Lung (tissue), 12 donors: ENCODE data around the gene ADGRA1. TPM values are rescaled to one million over a fixed set of nuclear protein-coding genes. Genes with fewer than 3 reads are reported as not detected.

Source experiments
- ATAC-seq: fragments of 200-7000 bp; cut with Tn5 transposase; one replicate; pipeline ENCODE4 v1.9.1; 2020; ENCODE audit warnings: moderate number of reproducible peaks; ENCODE audit not compliant: insufficient read depth, low FRiP score
- DNase-seq, 3 donors: peaks; one replicate each; pipeline ENCODE4 v3.0.0-alpha.2; 2013 to 2017
- H3K27ac ChIP-seq, 2 donors: one replicate each; pipeline ENCODE4 v1.5.1; 2013; ENCODE audit warnings: mild to moderate bottlenecking in 2 of 2, moderate library complexity in 2 of 2, control low read depth in 1 of 2, inconsistent platforms in 1 of 2, low read depth in 1 of 2, low read length in 1 of 2
- H3K27me3 ChIP-seq, 3 donors: one replicate each; pipeline ENCODE4 v1.5.1; 2013; ENCODE audit warnings: low read length in 2 of 3; ENCODE audit not compliant: control insufficient read depth in 3 of 3, insufficient read depth in 3 of 3
- H3K36me3 ChIP-seq, 4 donors: one replicate each; pipeline ENCODE4 v1.5.1; 2013; ENCODE audit warnings: low read length in 4 of 4, mild to moderate bottlenecking in 1 of 4, moderate library complexity in 1 of 4; ENCODE audit not compliant: control insufficient read depth in 4 of 4, insufficient read depth in 4 of 4
- H3K4me1 ChIP-seq, 5 donors: one replicate each; pipeline ENCODE4 v1.5.1; 2013; ENCODE audit warnings: low read length in 5 of 5, mild to moderate bottlenecking in 2 of 5, moderate library complexity in 1 of 5; ENCODE audit not compliant: control insufficient read depth in 5 of 5, insufficient read depth in 5 of 5
- H3K4me3 ChIP-seq: one replicate; pipeline ENCODE4 v1.5.1; 2013; ENCODE audit warnings: mild to moderate bottlenecking, control low read depth, moderate library complexity
- H3K9ac ChIP-seq, 2 donors: one replicate each; pipeline ENCODE4 v1.5.1; 2013; ENCODE audit warnings: low read length in 2 of 2, control low read depth in 1 of 2; ENCODE audit not compliant: insufficient read depth in 1 of 2
- H3K9me3 ChIP-seq, 4 donors: one replicate each; pipeline ENCODE4 v1.5.1; 2013; ENCODE audit warnings: low read length in 3 of 4, mild to moderate bottlenecking in 1 of 4, moderate library complexity in 1 of 4; ENCODE audit not compliant: control insufficient read depth in 4 of 4, insufficient read depth in 3 of 4
- CTCF ChIP-seq: IDR thresholded peaks from 2 replicates; pipeline ENCODE4 v1.5.1; 2012; ENCODE audit warnings: mild to moderate bottlenecking; ENCODE audit errors: control extremely low read depth, extremely low read depth
- WGBS, 2 donors: extraction: QIAGEN DNeasy Blood & Tissue Kit; methylation state at CpG; one replicate each; pipeline ENCODE4 v1.1.7; 2013; 5-methylcytosine and 5-hydroxymethylcytosine counted together
- polyA plus RNA-seq, 2 donors: library from polyadenylated mRNA; stranded (reverse); fragments of 200-250 nt; gene quantifications; one replicate each; pipeline ENCODE4 v1.2.1, GENCODE V29; 2013
- total RNA-seq, 2 donors: library from RNA; depleted of rRNA in 1 of 2; stranded (reverse); fragments of >200 nt in 1 of 2; gene quantifications; one replicate each; pipeline ENCODE4 v1.2.1, GENCODE V29; 2014 to 2021
- donor health status: control.
- donor health status: control.
- donor health status: Bipolar disorder and iron deficiency.
- donor health status: healthy.
- donor health status: DM: yes; HTN: yes; CAD: no.

ADGRA1 gene
- total and polyA plus RNA-seq, 4 donors: 0.05 to 1.3 (median 0.20) TPM

- Histone ChIP-seq H3K27ac (no peak overlapping the region), H3K36me3 (no peaks in the 10 kb centered on the region), H3K4me3 (peak overlapping the region; percentile 5), H3K9me3 (peaks cover 0 to 2% (median 0%) of the 10 kb centered on the region in 4 donors), H3K27me3 (peaks cover 0 to 5% (median 0%) of the 10 kb centered on the region in 3 donors), H3K4me1 (peaks cover 0 to 23% (median 9%) of the 10 kb centered on the region in 5 donors), H3K9ac (no peak overlapping the region)
- DNase-seq (no peak), ATAC-seq (no peak)
- WGBS, 2 donors: 43 to 56% methylated on average over 31 to 33 of the region's 33 CpGs
- TF ChIP-seq CTCF: no peak
Observed at GRCh38 chr10:133161486-133162109, 73.9 kb downstream of the ADGRA1 start.

- Histone ChIP-seq H3K27ac (peak overlapping the region in 1 of 2 donors; percentile 21), H3K4me1 (peaks cover 0 to 31% (median 9%) of the 10 kb centered on the region in 5 donors), H3K9me3 (peaks cover 0 to 3% (median 0%) of the 10 kb centered on the region in 4 donors), H3K27me3 (peaks cover 0 to 5% (median 0%) of the 10 kb centered on the region in 3 donors), H3K36me3 (no peaks in the 10 kb centered on the region), H3K4me3 (no peak overlapping the region), H3K9ac (no peak overlapping the region)
- 74 to 86% methylated on average over 22 of the region's 22 CpGs for WGBS, 2 donors
- TF ChIP-seq CTCF: no peak
- no peak for DNase-seq
- ATAC-seq: no peak
Observed at GRCh38 chr10:133162178-133162909, 74.6 kb downstream of the ADGRA1 start.

GRCh38 chr10:133162910-133163856 lies 75.5 kb downstream of the ADGRA1 start:
- WGBS, 2 donors: 76 to 83% methylated on average over 21 of the region's 21 CpGs
- H3K9ac ChIP-seq: no peak overlapping the region
- no peak overlapping the region for H3K4me3 ChIP-seq
- peak overlapping the region in 1 of 2 donors; percentile 15 for H3K27ac ChIP-seq
- peaks cover 0 to 5% (median 0%) of the 10 kb centered on the region in 3 donors for H3K27me3 ChIP-seq
- DNase-seq (no peak), ATAC-seq (no peak)
- no peaks in the 10 kb centered on the region for H3K36me3 ChIP-seq
- no peak for TF ChIP-seq CTCF
- H3K9me3 ChIP-seq: peaks cover 0 to 3% (median 0%) of the 10 kb centered on the region in 4 donors
- H3K4me1 ChIP-seq: peaks cover 0 to 33% (median 9%) of the 10 kb centered on the region in 5 donors
